Activated gamma-delta T cell (primary cell): ENCODE measurements around the gene SCYL2.
"Not testable (repeated sequence)": the region's sequence is repeated elsewhere in the genome, so short reads cannot be mapped to it uniquely, and the experiment has no call there.

Experiments used
- DNase-seq: peaks from one replicate; lab custom pipeline; 2025; lab: John Stamatoyannopoulos, UW

SCYL2 gene

DNA sequence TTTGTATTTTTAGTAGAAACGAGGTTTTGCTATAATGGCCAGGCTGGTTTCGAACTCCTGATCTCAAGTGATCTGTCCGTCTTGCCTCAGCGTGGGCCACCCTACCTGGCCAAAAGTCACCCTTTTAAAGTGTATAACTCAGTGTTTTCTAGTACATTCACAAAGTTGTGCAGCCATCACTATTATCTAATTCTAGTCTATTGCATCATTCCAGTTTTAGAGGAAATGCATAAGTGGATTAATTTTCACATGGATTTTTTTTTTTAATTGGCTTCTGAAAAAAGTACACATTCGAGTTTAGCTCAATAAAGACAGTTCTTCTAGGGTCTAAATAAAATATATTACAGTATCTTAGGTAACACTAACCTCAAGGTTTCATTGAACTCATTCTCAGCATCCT, 3.8 kb upstream of the SCYL2 start:
- DNase-seq, result no peak

DNA sequence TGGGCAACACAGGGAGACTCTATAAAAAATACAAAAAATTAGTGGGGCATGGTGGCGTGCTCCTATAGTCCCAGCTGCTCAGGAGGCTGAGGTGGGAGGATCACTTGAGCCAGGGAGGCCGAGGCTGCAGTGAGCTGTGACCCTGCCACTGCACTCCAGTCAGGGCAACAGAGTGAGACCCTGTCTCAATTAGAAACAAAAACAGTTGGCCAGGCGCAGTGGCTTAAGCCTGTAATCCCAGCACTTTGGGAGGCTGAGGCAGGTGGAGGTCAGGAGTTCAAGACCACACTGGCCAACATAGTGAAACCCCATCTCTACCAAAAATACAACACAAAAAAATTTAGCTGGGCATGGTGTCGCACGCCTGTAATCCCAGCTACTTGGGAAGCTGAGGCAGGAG, 1.9 kb upstream of the SCYL2 start:
- not testable (repeated sequence) for DNase-seq

DNA sequence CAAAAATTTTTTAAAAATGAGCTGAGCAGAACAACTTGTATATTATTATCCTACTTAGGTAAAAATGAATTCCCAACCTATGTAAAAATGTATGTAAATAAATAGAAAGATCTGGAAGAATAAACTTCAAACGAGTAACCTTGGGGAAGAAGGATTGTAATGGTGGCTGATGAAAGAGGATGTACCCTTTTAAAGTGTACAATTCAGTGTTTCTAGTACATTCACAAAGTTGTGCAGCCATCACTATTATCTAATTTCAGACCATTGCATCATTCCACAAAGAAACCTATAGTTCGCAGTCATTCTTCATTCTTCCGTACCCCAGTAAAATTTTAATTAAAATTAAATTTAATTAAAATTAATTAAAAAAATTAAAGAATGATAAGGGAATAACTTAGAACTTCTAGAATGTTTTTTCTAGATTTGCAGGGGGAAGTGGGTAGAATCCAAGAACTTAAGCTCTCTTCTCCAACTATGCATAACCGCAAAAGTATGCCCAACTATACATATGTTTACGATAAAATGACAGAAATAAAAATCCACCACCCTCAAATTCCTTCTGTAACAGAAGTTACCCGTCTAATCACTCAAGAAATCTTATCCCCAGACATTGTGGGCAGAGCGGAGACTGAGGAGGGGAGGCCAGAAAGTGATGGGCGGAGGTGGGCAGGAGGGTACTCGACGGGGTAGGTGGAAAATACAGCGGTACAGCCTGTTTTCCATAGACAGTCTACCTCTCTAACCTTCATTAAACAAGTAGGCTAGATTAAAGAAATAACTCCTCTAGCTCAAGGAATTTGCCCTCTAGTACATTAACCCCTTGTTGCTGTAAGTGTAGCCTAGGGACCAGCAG, 1.0 kb upstream of the SCYL2 start:
- DNase-seq, result no peak

DNA sequence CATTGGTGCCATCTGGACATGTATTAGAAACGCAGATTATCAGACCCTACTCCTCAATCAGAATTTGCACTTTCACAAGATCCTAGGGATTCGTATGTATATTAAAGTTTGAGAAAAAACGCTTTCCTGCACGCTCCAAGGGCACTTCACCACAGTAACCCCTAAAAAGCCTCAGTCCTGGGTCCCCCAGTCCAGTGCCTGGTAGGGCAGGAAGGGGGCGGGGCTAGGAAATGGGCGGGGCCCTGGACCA, 467 bp upstream of the SCYL2 start:
- peak; percentile 73 for DNase-seq

DNA sequence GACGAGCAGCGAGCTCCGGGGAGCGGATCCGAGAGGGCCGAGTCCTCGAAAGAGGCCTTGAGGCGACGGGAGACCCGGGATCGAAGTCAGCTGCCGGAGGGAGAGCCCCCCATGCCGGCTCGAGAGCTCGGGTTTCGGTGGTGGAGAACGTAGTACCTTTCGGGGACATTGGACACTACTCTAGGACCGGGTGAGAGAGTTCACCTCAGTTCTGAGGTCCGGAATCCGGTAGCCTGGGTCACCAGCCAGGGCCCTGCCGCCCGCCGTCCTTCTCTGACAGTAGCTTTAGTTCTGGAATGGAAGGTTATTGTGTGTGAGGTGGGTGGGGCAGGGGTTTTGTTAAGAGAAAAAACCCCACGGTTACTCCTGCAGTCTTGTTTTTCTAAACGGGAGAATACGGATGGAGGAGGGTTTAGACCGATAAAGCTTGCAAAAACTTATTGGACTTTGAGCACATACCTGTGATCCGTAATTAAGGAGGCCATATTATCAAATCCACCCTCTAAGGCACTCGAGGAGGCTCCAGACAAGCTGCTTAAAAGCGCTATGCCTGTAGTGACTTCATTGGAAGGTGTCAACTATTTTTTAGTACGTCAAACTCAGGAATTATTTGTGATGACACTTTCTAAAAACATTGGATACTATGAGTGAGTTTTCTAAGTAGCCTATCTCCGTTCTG, 765 bp downstream of the SCYL2 start:
- no peak for DNase-seq

DNA sequence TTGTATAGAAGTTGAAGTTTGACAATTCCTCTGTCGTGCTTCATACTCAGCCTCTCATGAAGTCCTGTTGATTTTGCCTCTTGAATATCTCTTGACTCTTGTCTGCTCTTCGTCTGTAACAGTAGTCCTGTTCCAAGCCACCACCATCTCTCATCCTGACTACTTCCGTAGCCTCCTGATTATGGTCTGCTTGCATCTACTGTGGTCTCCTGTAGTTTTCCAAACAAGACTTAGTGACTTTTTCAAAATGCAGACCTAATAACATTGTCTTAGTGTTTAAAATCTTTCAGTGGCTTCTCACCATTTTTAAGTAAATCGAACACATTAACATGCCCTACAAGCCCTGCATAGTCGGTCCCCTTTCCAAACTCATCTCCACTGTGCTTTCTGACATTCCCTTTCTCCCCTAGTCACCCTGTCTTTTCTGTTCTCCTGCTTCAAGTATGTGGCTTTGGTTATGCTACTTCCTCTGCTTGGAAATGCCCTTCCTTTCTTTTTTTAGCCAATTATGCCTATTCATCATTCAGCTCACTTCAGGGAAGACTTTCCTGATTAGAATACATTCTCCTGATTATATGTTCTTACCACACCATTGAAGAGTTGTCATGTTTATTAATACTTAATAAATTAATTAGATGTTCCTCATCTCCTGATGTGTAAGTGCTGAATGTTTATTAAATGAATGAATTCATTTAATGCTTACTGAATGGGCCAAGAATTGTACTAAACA, 2.0 kb downstream of the SCYL2 start:
- DNase-seq, result no peak

DNA sequence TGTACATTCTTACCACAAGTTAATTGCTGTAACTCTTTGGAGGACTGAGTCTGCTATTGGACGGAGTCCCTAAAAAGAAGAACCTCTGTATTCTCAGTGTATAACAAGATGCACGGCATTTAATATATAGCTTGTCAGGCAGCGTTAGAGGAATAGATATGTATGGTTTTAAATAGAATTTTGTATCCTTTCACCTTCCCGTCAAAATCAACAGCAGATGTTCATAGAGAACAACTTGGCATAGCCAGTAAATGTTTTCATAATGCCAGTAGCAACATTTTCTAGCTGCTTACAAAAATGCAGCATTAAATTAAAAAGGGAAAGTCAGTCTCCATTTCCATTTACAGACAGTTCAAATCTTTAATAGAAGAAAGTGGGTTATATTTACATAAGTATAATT, 6.8 kb downstream of the SCYL2 start:
- DNase-seq, result no peak

DNA sequence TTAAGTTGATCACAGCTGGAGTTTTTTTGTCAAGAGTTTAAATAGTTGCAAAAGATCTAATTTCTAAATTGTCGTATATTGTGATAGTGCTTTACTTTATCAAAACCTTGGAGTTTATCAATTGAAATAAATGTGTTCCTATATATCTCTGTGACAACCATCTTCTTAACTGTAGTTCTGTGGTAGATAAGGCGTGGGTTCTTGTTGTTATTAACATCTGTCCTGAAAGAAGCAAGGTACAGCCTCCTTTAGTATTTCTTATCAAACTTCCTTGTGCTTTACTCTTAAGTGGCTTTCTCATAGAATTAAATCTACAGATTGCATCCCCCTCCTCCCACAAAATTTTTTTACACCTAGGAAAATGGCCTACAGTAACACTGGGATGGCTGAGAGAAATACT, 7.3 kb downstream of the SCYL2 start:
- DNase-seq, result no peak

DNA sequence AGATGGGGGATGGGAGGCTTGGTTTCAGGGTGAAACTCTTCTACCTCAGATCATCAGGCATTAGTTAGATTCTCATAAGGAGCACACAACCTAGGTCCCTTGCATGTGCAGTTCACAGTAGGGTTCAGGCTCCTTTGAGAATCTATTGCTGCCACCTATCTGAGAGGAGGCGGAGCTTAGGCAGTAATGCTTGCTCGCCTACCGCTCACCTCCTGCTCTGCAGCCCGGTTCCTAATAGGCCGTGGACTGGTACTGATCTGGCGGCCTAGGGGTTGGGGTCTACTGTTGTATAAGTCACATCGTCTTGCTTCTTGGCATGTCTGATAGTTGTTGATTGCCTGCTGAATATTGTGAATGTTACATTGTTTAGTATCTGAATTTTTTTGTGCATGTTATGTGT, 12.2 kb downstream of the SCYL2 start:
- DNase-seq, result no peak

DNA sequence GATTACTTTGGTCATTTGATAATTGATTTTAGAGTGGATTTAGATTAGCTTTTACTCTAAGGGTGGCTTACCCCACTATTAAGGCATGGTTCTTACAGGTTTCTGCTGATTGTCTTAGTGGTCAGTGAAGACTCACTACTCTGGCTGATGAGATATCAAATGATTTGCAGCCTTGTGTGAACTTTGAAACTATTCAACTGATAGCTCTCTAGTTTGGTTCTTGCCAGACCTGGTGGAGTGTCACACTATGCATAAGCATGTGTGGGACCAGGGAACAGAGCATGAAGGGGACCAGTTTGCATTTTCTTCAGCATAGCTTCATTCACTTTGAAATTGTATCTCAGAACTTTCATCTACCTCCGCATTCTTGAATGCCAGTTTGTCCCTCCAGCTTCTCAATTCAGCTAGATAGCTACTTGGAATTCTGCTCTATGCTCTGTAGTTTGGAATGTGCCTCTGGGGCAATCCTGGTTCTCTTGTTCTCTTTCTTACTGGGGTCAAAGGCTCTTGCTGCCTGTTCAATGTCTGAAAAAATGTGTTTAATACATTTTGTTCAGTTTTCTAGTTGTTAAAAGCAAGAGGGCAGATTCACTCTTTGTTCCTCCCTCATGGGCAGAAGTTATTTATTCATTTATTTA, 12.7 kb downstream of the SCYL2 start:
- DNase-seq, result no peak

DNA sequence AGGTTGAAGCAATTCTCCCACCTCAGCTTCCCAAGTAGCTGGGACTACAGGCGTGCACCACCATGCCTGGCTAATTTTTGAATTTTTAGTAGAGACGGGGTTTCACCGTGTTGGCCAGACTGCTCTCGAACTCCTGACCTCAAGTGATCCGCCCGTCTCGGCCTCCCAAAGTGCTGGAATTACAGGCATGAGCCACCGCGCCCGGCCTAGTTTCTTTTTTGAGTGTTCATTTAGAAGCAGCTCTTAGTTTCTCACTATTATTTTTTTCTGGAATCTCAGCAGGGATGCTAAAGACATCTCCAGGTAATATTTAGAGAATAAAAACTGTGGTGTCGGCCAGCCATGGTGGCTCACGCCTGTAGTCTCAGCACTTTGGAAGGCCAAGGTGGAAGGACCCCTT, 17.6 kb downstream of the SCYL2 start:
- DNase-seq, result not testable (repeated sequence)

DNA sequence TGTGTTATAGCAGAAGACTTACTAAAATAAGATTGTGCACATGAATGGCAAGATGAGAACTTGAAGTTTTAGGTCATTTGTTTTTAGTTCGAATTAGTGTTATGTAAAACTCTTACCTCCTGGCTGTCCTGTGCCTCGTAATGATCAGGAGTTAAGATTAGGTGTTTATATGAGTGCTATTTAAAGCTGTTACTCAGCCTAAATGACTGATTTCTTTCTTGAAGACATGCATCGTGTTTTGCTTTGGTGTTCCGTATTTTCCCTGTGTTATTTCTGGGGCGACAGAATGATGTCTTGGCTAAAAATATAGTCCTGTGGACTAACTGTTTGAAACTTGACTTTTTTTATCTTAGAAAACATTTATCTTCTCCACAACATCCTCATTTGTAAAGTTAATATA, 22.1 kb downstream of the SCYL2 start:
- DNase-seq, result no peak

DNA sequence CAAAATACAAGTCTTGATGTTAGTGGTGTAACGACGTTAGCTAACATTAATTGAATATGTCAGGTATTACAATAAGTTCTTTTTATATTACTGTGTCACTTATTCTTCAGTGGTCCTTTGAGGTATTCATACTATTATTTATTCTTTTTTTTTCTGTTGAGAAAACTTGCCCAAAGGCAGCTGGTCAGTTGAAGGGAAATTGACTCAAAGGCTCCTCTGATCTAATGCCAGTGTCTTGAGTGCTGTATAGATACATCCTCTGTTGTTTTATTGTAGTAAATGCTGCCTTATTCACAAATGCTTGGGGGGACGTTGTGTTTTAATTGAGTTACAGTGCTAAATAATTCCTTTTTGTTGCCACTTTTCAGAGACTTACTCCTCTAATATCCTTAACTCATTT, 23.0 kb downstream of the SCYL2 start:
- DNase-seq, result no peak

DNA sequence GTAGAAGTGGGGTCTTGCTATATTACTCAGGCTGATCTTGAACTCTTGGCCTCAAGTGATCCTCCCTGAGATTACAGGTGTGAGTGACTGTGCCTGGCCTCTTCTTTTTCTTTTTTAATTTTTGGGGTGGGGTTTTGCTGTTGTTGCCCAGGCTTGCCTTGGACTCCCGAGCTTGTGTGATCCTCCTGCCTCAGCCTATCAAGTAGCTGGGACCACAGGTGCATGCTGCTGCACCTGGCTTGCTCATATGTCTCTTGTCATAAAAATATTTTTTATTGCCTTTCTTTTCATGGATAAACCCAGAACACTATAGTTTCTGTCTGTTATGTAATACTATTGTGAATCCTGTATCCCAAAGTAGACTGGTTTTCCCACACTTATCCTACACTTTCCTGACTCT, 26.0 kb downstream of the SCYL2 start:
- no peak for DNase-seq

DNA sequence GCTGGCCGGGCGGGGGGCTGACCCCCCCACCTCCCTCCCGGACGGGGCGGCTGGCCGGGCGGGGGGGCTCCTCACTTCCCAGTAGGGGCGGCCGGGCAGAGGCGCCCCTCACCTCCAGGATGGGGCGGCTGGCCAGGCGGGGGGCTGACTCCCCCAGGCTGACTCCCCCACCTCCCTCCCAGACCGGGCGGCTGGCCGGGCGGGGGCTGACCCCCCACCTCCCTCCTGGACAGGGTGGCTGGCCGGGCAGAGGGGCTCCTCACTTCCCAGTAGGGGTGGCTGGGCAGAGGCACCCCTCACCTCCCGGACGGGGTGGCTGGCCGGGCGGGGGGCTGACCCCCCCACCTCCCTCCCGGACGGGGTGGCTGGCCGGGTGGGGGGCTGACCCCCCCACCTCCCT, 27.4 kb downstream of the SCYL2 start:
- peak; percentile 10 for DNase-seq

DNA sequence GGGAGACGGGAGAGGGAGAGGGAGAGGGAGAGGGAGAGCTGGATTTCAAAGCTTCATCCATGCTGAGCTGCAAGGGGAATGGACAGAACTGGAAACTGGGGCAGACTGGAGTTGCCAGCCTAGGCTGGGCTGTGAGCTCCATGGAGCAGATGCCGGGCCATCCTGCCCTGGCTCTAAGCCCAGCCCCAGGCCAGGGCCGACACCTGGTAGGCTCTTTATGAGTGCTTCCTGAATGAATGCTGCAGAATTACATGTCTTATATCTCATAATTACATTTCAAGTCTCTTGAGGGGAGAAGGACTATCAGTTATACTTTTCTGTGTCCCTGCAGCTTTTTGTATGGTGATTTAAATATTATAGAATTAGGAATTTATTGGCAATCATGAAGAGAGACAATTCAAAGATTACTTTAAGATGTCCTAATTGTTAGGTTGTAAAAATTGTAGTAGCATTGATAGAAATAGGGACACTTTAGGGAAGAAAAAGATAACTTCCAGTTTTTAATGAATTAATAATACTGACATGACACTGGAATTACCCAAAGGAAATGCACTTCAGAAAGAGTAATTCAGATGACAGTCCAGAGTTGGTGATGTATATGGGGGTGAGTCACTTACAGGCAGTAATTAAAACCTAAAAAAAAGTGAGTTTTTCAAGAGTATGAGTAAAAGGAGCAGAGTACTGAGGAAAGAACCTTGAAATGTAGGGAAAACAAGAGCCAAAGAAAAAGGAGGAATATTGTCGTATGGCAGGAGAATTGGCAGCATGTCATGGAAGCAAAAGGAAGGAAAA, 29.0 kb downstream of the SCYL2 start:
- DNase-seq, result no peak

DNA sequence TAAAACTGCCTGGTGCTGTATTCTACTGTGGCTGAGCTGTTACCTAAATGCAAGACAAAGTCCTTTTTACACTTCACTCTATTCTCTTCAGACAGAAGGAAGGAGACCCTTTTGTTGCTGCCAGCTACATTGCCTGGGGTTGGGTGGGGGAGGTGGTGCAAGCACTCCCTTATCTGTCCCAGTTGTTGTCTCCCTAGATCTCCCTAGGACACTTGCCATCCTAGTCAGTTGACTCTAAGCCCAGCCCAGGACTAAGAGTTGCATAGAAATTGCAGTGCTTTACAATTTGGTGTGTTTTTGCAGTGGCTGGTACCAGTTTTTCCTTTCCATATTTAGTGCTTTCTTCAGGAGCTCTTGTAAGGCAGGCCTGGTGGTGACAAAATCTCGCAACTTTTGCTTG, 35.1 kb downstream of the SCYL2 start:
- DNase-seq, result no peak

DNA sequence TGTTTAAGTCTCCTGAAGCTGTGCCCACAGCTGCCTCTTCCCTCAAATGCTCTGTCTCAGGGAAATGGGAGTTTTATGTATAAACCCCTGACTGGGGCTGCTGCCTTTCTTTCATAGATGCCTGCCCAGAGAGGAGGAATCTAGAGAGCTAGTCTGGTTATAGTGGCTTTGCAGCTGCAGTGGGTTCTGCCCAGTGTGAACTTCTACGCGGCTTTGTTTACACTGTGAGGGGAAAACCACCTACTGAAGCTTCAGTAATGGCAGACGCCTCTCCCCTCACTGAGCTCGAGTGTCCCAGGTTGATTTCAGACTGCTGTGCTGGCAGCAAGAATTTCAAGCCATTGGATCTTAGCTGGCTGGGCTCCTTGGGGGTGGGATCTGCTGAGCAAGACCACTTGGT, 36.9 kb downstream of the SCYL2 start:
- DNase-seq, result no peak

DNA sequence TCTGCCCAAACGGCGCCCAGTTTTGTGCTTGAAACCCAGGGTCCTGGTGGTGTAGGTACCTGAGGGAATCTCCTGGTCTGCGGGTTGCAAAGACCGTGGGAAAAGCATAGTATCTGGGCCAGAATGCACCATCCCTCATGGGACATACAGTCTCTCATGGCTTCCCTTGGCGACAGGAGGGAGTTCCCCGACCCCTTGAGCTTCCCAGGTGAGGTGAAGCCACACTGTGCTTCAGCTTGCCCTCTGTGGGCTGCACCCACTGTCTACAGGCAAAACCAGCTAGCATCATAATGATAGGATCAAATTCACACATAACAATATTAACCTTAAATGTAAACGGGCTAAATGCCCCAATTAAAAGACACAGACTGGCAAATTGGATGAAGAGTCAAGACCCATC, 37.4 kb downstream of the SCYL2 start:
- DNase-seq, result not testable (repeated sequence)

DNA sequence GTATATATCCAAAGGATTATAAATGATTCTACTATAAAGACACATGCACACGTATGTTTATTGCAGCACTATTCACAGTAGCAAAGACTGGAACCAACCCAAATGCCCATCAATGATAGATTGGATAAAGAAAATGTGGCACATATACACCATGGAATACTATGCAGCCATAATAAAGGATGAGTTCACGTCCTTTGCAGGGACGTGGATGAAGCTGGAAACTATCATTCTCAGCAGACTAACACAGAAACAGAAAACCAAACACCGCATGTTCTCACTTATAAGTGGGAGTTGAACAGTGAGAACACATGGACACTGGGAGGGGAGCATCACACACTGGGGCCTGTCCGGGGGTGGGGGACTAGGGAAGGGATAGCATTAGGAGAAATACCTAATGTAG, 41.2 kb downstream of the SCYL2 start:
- not testable (repeated sequence) for DNase-seq

DNA sequence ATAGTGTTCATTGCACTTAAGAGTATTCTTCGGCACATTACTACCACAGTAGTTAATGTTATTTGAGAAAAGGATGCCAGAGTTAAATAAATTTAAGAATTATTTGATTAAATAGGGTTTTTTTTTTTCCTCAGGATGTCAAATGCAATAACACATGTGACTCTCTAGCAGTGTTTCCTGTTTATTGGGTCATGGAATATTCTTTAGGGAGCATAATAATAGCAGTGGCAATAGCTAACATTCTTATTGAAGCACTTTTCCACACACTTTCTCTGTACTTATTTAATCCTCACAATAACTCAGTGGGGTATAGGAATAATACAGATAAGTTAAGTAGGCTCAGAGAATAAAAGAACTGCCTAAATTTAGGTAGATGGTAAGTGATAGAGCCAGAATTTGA, 44.3 kb downstream of the SCYL2 start:
- no peak for DNase-seq

DNA sequence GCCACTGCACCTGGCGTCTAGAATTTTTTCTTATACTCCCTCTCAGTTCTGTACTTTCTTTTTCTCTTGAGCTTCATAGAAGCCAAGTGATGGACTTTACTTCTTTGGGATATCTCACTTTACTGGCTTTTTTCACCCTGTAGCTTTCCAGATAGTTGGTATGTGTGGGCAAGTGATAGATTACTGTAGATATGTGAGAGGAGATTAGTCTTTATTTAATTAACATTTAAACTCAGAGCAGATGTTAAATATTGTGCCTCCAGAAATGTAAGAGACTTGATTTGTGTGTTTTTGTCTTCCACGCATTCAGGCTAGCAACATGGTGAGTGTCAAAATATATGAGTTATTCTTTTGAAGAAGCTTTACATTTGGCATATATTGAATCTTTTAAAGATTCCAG, 50.4 kb downstream of the SCYL2 start:
- no peak for DNase-seq
